GM13976 (cell line): ENCODE data around the gene LIG1.

Experiments used
- DNase-seq: peaks from one replicate; pipeline ENCODE4 v3.0.0; 2012; ENCODE audit warnings: low spot score
- CTCF ChIP-seq: IDR thresholded peaks from 2 replicates; pipeline ENCODE4 v1.5.1; 2012; ENCODE audit warnings: borderline replicate concordance, mild to moderate bottlenecking; ENCODE audit not compliant: insufficient read depth; ENCODE audit errors: extremely low read depth, missing control alignments, control extremely low read depth
- in situ Hi-C: fragments of 300-500 bp; cut with MboI; formaldehyde crosslinking; loops from one replicate; pipeline ENCODE4 v1.12.0; 2022; ENCODE audit warnings: low sequenced_read_pairs, mixed read lengths, inconsistent platforms; ENCODE audit not compliant: unreplicated experiment

The LIG1 gene

DNA sequence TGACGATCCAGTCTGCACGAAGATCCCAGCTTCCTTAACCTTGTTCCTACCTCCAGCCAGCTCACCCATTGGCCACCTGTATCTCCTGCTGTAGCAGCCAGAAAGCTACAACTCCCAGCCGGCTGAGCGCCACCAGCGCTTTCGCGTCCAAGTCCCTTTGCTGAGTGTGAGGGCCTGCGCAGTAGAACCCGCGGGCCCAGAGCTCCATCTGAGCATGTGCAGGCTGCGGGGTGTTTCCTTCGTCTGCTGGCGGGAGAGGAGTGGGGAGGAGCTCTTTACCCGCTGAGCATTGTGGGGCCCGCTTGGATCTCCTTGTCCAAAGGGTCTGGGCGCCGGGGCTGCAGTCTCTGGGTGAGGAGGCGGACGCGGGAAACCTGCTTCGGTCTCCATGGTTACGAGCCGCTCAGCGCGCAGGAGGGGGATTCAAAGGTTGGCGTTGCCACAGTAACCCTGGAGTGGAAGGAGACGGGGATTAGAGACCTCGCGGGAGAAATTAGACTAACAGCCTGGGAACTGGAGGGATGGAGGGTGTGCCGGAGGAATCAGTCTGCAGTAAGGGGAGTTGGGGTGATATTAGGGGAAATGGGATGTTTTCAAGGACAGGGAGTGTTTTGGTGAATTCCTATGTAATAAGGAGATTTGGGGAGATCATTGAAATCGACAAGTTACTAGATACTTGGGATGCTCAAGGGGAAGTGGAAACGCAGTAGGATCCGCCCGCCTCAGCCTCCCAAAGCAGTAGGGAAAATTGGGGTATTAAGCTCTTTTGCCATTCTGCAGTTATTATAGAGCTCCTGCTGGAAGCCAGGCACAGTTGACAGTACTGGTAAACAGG is 33.9 kb upstream of the LIG1 start:
- peak; percentile 95 for DNase-seq
- in situ Hi-C loops: no loop called here
- no peak for TF ChIP-seq CTCF

DNA sequence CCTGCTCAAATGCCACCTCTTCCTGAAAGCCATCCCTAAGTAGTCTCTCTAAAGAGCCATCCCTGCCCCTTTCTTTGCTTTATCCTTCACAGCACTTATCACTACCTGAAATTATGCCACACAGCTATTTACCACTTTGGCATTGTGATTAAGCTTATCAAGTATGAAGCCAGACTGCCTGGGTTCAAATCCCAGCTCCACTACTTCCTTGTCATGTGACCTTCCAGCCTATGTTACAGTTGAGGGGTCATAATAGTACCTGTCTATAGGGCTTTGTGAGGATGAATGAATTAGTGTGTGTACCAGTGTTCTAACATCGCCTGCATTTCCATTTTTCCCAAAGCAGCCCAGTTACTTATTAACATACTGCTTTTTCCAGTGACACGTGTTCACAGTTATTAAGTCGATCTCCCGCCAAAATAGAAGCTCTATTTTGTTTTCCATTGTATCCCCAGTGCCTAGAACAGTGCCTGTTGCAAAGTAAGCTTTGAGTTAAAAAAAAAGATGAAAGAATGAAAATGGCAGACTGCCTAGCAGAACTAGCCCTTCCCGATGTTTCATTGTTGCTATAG is 33.2 kb upstream of the LIG1 start:
- TF ChIP-seq CTCF: no peak
- DNase-seq: no peak
- in situ Hi-C loops: no loop called here

DNA sequence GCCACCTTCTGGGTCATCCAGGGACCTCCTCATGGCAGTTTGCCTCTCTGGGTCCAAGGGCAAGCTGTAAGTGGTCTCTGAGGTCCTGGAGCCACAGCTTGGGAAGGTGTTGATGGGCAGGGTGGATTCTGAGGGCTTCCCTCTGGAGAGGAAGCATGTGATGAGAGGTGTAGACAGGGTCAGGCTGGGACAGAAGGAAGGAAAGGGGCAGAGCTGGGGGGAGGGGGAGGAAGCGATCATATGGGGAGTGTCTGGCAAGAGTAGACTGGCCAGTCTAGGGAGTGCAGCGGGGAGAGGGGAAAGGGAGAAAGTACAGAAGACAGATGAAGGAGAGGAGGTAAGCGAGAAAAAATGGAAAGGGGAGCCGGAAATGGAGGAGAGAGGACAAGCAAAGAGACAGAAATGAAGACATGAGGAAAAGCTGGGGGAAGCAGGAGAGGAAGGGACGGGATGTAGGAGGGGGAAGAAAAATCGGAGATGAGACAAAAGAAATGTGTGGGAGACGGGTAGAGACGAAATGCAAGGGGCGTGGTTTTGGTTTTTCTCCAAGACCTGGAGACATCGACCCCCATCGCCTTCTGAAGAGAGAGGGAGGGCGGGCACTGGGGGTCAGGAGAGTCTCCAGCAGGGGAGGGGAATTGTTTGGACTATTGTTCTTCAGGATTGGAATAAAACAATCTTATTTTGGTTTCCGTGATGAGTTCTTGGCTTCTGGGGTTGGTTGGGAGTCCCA is 27.0 kb upstream of the LIG1 start:
- no peak for TF ChIP-seq CTCF
- no peak for DNase-seq
- in situ Hi-C loops: no loop called here

GRCh38 chr19:48196321-48196763 is 26.2 kb upstream of the LIG1 start:
- DNase-seq: no peak
- in situ Hi-C loops: no loop called here
- TF ChIP-seq CTCF: no peak

- DNase-seq: no peak
- TF ChIP-seq CTCF: no peak
- in situ Hi-C loops: no loop called here
Measured at GRCh38 chr19:48194844-48195830, 25.0 kb upstream of the LIG1 start.
